ENCODE data around the gene FAM131C.
"Not testable (repeated sequence)": the region's sequence is repeated elsewhere in the genome, so short reads cannot be mapped to it uniquely, and the experiment has no call there.

FAM131C gene

DNA sequence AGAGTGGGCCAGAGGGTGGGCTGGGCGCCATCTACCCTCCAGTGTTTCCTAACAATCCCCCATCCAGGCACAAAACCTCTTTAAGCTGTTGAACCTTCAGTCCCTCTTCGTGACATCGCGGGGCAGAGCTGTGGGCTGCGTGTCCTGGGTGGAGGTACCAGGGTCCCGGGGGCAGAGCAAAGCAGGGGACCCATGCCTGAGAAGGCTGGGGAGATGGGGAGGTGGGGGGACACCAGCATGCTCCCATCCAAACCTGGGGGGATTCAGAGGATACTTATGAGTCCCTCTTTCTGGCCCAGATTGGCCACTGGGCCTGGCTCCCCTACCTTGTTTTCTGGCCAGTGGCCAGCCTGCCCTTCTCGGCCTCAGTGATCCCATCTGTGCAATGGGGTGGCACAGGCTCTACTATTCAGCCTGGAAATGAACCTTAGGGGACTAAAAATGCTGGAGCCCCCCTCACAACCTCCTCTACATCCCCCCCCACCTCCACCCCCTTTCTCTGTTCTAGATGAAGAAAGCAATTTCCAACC is 40.3 kb downstream of the FAM131C start:
- not testable (repeated sequence) for DNase-seq (ENCODE audit: low read depth)

DNA sequence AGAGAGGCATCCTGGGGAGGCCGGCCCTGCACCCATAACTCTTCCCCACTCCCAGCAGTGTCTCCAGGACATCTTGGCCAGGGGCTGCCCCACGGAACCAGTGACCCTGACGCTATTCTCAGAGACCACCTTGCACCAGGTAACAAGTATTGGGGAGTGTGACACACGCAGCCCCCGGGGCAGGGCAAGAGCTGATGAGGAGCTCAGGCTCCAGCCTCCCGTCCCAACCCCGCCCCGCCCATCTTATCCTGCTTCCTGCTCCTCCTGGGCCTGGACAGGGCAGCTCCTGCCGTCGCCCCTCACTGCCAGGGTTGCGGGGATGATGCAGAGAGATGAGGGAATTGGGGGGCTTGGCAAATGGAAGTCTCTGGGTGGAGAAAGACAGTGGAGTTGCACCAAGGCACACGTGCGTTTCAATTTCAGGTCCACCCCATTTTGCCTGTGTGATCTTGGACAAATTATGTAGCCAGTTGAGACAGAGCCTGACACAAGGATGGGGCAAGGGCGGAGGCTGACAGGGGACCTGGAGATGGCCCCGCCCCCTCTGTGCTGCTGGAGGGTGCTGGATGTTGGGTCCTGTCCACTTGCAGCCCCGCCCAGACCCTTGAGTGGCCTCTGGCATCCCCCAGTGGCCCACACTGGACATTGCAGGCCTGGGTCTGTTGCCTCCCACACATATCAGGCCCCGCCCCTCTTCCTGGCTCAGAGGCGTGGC is 40.9 kb downstream of the FAM131C start:
- DNase-seq (ENCODE audit: low read depth): peak; percentile 25

GRCh38 chr1:16031551-16031950 is 41.9 kb downstream of the FAM131C start:
- no peak for DNase-seq (ENCODE audit: low read depth)

DNA sequence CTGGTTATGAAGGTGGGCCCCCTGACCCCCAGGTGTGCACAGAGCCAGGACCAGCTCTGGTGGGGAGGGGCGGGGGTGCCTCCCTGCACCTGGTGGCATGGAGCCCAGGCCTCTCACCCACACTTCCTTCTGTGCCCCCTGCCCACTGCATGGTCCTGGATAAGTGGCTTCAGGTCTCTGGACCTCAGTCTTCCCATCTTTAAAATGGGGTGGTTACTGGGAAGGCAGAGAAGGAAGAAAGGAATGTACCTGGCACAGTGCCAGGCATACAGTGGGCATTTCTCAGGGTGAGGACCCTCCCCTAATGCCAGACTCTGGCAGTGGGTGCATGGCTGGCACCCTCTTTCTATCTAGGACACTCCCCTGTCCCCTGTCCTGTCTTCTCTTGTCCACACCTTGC is 44.2 kb downstream of the FAM131C start:
- DNase-seq (ENCODE audit: low read depth): no peak

DNA sequence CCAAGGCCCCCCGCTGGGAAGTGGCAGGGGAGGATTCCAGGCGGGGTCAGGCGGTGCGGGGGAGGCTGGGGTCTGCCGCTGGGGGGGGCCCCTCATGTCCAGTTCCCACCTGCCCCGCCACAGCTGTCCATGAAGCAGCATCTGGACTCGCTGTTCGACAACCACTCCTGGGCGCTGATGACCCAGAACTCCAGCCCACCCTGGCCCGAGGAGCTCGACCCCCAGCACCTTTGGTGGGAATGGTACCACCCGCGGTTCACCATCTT is 44.5 kb downstream of the FAM131C start:
- not testable (repeated sequence) for DNase-seq (ENCODE audit: low read depth)

DNA sequence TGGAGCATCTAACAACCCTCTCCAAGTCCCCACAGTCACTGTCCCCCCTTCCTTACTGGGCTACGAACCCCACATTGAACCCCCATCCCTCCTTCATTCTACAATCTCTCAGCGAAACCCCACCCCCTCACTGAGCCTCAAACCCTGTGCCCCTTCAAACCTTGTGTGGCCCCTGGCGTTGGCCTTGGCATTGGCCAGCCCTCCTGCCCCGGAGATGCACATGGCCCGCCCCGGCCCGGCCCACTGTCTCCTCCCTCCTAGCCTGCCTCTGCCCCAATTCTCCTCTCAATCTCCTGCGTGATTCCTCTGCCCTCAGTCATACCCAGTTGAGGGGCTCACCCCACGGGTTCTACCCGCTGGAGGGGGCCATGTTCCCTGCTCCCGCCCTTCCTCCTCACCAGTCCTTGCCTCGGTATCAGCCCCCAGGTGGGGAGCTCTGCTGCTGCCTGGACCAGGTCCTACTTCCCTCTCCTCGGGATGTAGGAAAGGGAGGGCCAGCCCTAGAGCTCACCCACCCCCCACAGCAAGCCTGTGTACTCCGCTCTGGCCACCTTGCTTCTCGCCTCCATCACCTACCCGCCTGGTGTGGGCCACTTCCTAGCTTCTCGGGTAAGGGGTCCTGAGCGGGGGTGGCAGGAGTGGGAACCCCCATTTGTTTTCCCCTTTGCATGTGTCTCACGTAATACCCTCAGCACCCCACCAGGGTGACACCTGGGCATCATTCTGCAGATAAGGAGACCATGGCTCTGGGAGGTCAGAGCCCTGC is 45.0 kb downstream of the FAM131C start:
- no peak for DNase-seq (ENCODE audit: low read depth)

- DNase-seq (ENCODE audit: low read depth): peak; percentile 45
Measured at GRCh38 chr1:16026723-16027484, 46.5 kb downstream of the FAM131C start.

- DNase-seq (ENCODE audit: low read depth): not testable (repeated sequence)
Measured at GRCh38 chr1:16026302-16026701, 47.1 kb downstream of the FAM131C start.

GRCh38 chr1:16023050-16023653 is 50.3 kb downstream of the FAM131C start:
- no peak for DNase-seq (ENCODE audit: low read depth)

- DNase-seq (ENCODE audit: low read depth): no peak
Measured at GRCh38 chr1:16022393-16022792, 51.1 kb downstream of the FAM131C start.

DNA sequence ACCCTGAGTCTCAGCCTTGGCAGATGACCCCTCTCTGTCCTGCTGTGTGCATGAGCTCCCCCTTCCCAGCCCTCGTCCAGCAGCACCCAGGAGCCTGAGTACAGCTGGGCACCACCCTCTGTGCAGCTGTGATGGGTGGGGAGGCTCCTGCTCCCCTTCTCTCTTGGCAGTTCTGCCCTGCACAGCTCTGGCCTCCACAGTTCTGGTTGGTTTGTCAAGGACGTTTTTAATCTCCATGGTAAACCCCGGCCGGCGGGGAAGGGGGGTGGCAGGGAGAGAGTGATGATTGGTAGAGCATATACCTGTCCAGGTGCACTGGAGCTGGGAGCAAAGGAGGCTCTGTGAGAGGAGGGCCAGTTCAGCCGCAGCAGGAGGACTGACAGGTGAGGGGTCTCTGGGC is 51.8 kb downstream of the FAM131C start, which contains the start of gene CLCNKA:
Gene CLCNKA, plus strand, starts transcription at position 356 of the 400 bp plus-strand sequence. CDS start 584 bp downstream, outside the sequence.
- no peak for DNase-seq (ENCODE audit: low read depth)

- not testable (repeated sequence) for DNase-seq (ENCODE audit: low read depth)
Measured at GRCh38 chr1:16020878-16021277, 52.6 kb downstream of the FAM131C start.

- no peak for DNase-seq (ENCODE audit: low read depth)
Measured at GRCh38 chr1:16020325-16020724, 53.1 kb downstream of the FAM131C start.

DNA sequence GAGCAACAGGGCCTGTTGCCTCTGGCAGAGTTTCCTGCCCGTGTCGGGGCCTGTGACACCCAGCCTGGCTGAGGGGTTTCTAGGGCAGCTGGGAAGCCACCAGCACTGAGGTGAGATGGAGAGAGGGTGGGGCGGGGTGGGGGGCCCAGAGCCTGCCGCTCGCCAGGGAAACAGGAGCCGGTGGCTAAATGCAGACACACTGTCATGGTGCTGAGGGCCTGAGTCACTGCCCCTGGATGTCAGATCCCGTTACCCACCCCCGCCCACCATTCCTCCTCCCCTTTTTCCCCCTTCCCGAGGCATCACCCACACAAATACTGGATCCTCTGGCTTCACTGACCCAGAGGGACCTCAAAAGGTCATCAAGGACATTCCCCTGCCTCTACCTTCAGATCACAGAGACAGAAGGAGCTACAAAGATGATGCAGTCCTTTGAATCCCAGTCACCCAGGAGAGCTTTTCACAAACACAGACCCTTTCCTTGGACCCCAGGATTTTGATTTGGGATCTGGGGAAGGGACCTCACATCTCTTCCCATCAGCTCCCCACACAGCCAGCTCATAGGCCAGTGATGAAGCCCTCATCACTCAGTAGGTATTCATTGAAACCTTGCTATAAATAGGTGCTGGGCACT is 53.7 kb downstream of the FAM131C start:
- DNase-seq (ENCODE audit: low read depth): no peak

DNA sequence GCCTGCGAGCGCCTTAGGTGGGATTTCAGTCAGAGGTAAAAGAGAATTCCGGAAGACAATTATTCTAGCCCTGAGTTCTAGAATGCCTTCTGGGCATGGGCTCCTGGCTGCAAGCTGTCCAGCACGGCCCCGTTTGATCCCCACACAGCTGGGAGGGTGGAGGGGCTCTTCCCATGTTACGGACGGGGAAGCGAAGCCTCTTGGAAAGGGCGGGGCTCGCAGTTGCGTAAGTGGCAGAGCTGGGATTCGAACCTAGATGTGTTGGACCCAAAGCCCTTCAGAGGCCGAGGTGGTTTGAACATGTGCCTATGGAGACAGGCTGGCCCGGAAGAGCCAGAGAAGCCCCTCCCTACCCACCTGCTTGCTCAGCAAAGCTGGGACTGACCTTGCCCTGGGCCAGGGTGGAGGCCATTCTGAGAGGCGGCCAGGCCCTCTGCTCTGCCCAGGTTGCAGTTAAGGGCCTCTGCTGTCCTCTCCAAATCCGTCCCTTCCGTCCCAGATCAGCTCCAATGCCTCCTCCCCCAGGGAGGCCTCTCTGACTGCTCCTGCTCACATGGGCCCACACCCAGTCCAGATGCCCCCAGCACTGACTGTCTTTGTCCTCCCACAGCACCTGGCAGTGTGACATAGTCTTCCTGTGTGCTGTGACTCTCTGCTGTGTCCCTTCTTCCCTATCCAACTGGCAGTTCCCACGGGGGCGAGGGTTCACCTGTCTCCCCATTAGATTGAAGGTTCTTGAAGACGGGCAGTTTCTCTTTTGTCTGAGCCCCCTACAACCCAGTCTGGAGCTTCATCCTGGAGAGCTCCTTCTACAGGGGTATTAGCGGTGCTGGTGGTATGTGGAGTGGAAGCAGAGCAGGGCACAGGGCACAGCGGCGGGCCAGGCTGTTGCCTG is 54.5 kb downstream of the FAM131C start:
- DNase-seq (ENCODE audit: low read depth): no peak

GRCh38 chr1:16018308-16018707 is 55.1 kb downstream of the FAM131C start:
- no peak for DNase-seq (ENCODE audit: low read depth)

GRCh38 chr1:16017461-16018303 is 55.8 kb downstream of the FAM131C start, which contains the start of gene HSPB7:
Gene HSPB7 (minus strand): TSS chr1:16018043. CDS start chr1:16017963, 80 bp downstream.
- no peak for DNase-seq (ENCODE audit: low read depth)

DNA sequence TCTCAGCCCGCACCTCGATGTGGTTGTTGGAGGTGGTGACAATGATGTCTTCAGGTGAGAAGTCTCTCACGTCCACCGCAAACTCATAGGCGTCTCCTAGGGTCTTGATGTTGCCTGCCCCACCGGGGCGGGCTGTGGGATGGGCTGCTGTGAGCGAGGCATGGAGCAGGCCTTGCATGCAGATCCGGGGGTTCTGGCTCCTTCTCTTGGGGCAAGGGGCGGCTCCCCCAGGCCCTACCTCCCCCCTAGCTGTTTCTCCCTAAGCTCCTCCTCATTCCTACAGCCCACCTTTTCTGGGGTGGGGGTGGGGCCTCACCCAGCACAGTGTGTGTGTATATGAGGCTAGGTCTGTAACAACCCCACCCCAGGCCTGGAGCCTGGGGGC is 56.4 kb downstream of the FAM131C start:
- no peak for DNase-seq (ENCODE audit: low read depth)
